ENCODE results near the gene RIMOC1. TPM values are rescaled to one million over a fixed set of nuclear protein-coding genes. Genes with fewer than 3 reads are reported as not detected.

RIMOC1 gene, protein sequence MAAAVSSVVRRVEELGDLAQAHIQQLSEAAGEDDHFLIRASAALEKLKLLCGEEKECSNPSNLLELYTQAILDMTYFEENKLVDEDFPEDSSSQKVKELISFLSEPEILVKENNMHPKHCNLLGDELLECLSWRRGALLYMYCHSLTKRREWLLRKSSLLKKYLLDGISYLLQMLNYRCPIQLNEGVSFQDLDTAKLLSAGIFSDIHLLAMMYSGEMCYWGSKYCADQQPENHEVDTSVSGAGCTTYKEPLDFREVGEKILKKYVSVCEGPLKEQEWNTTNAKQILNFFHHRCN
- polyA plus RNA-seq (16.8 to 23.7 TPM (median 17.6 TPM) in 3 replicates), polyA minus RNA-seq (6.5 to 28.5 TPM (median 19.3 TPM) in 3 replicates)
- 18.6 TPM for polyA plus RNA-seq (2011; ENCODE audit: low read depth)
- polyA plus RNA-seq (2011; cell fraction: cytosol; rRNA removed) = 12.3 and 26.7 TPM in 2 replicates
- 11.1 and 17.2 TPM in 2 replicates for polyA plus RNA-seq (2011; cell fraction: nucleus; rRNA removed)
- 9.4 and 10.1 TPM in 2 replicates for polyA plus RNA-seq (2012; ENCODE audit: low replicate concordance)
- polyA minus RNA-seq (2011; cell fraction: cytosol; rRNA and poly(A)+ RNA removed) = 13.8 TPM
- 7.6 and 13.2 TPM in 2 replicates for polyA minus RNA-seq (2011; cell fraction: nucleus; rRNA and poly(A)+ RNA removed)

- H3K36me3 ChIP-seq (ENCODE audit: control insufficient read depth in 2 of 2, extremely low read depth in 1 of 2, insufficient read depth in 2 of 2, low read length in 2 of 2) = peaks cover 0 to 2% of the 10 kb centered on the region in 2 experiments
- no peaks in the 10 kb centered on the region for H3K9me1 ChIP-seq (ENCODE audit: control insufficient read depth, extremely low read depth, insufficient read depth, low read length)
- H3K79me2 ChIP-seq (ENCODE audit: control insufficient read depth, insufficient read depth, low read length) = peaks cover 28% of the 10 kb centered on the region
- no peak for TF ChIP-seq EZH2 (IDR thresholded peaks at IDR 0.05; ENCODE audit: low read length)
- TF ChIP-seq, protein P1, sequence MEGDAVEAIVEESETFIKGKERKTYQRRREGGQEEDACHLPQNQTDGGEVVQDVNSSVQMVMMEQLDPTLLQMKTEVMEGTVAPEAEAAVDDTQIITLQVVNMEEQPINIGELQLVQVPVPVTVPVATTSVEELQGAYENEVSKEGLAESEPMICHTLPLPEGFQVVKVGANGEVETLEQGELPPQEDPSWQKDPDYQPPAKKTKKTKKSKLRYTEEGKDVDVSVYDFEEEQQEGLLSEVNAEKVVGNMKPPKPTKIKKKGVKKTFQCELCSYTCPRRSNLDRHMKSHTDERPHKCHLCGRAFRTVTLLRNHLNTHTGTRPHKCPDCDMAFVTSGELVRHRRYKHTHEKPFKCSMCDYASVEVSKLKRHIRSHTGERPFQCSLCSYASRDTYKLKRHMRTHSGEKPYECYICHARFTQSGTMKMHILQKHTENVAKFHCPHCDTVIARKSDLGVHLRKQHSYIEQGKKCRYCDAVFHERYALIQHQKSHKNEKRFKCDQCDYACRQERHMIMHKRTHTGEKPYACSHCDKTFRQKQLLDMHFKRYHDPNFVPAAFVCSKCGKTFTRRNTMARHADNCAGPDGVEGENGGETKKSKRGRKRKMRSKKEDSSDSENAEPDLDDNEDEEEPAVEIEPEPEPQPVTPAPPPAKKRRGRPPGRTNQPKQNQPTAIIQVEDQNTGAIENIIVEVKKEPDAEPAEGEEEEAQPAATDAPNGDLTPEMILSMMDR (optimal IDR thresholded peaks at IDR 0.05 in 1 of 3, IDR thresholded peaks at IDR 0.05 in 1 of 3, conservative IDR thresholded peaks at IDR 0.05 in 1 of 3; ENCODE audit: extremely low read depth in 1 of 3, insufficient read depth in 2 of 3, low read length in 3 of 3) = no peak
- no peaks in the 10 kb centered on the region for H3K9me3 ChIP-seq (ENCODE audit: control insufficient read depth, low read depth, low read length)
- no peaks in the 10 kb centered on the region for H4K20me1 ChIP-seq (ENCODE audit: control insufficient read depth, extremely low read depth, insufficient read depth, low read length)
- dilution Hi-C loops (cut with MboI; ENCODE audit: extremely low pct_ligation_motif_present, low sequenced_read_pairs) = no loop called here
- H3K27me3 ChIP-seq (ENCODE audit: control insufficient read depth, extremely low read depth, insufficient read depth, low read length) = no peaks in the 10 kb centered on the region
- H3K27ac ChIP-seq (ENCODE audit: control insufficient read depth, insufficient read depth, low read length) = peak within 1 kb of the TSS; percentile 96
- peak; percentile 95 for DNase-seq (ENCODE audit: low read depth, low spot score)
- FAIRE-seq = peak; percentile 90
- H3K9ac ChIP-seq (ENCODE audit: control insufficient read depth, extremely low read depth, insufficient read depth, low read length) = peak within 1 kb of the TSS; percentile 99
- peak within 1 kb of the TSS; percentile 90 for H3K4me2 ChIP-seq (ENCODE audit: control insufficient read depth, extremely low read depth, insufficient read depth, low read depth, low read length)
- H2AFZ ChIP-seq (ENCODE audit: control insufficient read depth, low read length) = peak within 1 kb of the TSS; percentile 96
- peak within 1 kb of the TSS; percentile 78 to 97 (median 92) for H3K4me3 ChIP-seq (ENCODE audit: control insufficient read depth in 2 of 3, extremely low read depth in 1 of 3, insufficient read depth in 2 of 3, low read depth in 1 of 3, low read length in 3 of 3)
- H3K4me1 ChIP-seq (ENCODE audit: control insufficient read depth, extremely low read depth, insufficient read depth, low read length) = peaks cover 11% of the 10 kb centered on the region
Measured at GRCh38 chr5:41903892-41904799, at the start of gene RIMOC1. RIMOC1 (plus strand) TSS chr5:41904344; CDS start chr5:41904368, 24 bp downstream.

GRCh38 chr5:41856644-41857491 is 47.3 kb upstream of the RIMOC1 start:
- no peaks in the 10 kb centered on the region for H3K27me3 ChIP-seq (ENCODE audit: control insufficient read depth, extremely low read depth, insufficient read depth, low read length)
- FAIRE-seq = peak; percentile 64
- H3K4me1 ChIP-seq (ENCODE audit: control insufficient read depth, extremely low read depth, insufficient read depth, low read length) = no peaks in the 10 kb centered on the region
- no peaks in the 10 kb centered on the region for H4K20me1 ChIP-seq (ENCODE audit: control insufficient read depth, extremely low read depth, insufficient read depth, low read length)
- no peak for DNase-seq (ENCODE audit: low read depth, low spot score)
- TF ChIP-seq EZH2 (IDR thresholded peaks at IDR 0.05; ENCODE audit: low read length) = no peak
- TF ChIP-seq, protein P1 (optimal IDR thresholded peaks at IDR 0.05 in 1 of 3, IDR thresholded peaks at IDR 0.05 in 1 of 3, conservative IDR thresholded peaks at IDR 0.05 in 1 of 3; ENCODE audit: extremely low read depth in 1 of 3, insufficient read depth in 2 of 3, low read length in 3 of 3) = peak; percentile 66 to 72 (median 69)
- no peak overlapping the region for H2AFZ ChIP-seq (ENCODE audit: control insufficient read depth, low read length)
- H3K4me3 ChIP-seq (ENCODE audit: control insufficient read depth in 2 of 3, extremely low read depth in 1 of 3, insufficient read depth in 2 of 3, low read depth in 1 of 3, low read length in 3 of 3) = no peak overlapping the region
- no peak overlapping the region for H3K27ac ChIP-seq (ENCODE audit: control insufficient read depth, insufficient read depth, low read length)
- dilution Hi-C loops (cut with MboI; ENCODE audit: extremely low pct_ligation_motif_present, low sequenced_read_pairs) = no loop called here
- no peaks in the 10 kb centered on the region for H3K79me2 ChIP-seq (ENCODE audit: control insufficient read depth, insufficient read depth, low read length)
- H3K9me3 ChIP-seq (ENCODE audit: control insufficient read depth, low read depth, low read length) = no peaks in the 10 kb centered on the region
- no peak overlapping the region for H3K9ac ChIP-seq (ENCODE audit: control insufficient read depth, extremely low read depth, insufficient read depth, low read length)
- peaks cover 5 to 21% of the 10 kb centered on the region in 2 experiments for H3K36me3 ChIP-seq (ENCODE audit: control insufficient read depth in 2 of 2, extremely low read depth in 1 of 2, insufficient read depth in 2 of 2, low read length in 2 of 2)
- no peak overlapping the region for H3K4me2 ChIP-seq (ENCODE audit: control insufficient read depth, extremely low read depth, insufficient read depth, low read depth, low read length)
- no peaks in the 10 kb centered on the region for H3K9me1 ChIP-seq (ENCODE audit: control insufficient read depth, extremely low read depth, insufficient read depth, low read length)

Measured in keratinocyte (primary cell).